HepG2 (cell line): Measurements from ENCODE around the gene SERTAD3. TPM values are rescaled to one million over a fixed set of nuclear protein-coding genes. Genes with fewer than 3 reads are reported as not detected.

Experiments used
- DNMT3B ChIP-seq: conservative IDR thresholded peaks from 2 replicates; pipeline ENCODE4 v1.6.1; 2016; ENCODE audit warnings: missing biosample characterization, control low read depth
- FOXP1 ChIP-seq, 2 experiments: fragments of 450-650 bp in 1 of 2; IDR thresholded peaks; 2 replicates each; pipeline ENCODE4 v1.6.1; 2017 to 2018; ENCODE audit warnings: antibody characterized with exemption in 1 of 2
- GATAD2A ChIP-seq: IDR thresholded peaks from 2 replicates; pipeline ENCODE4 v1.6.1; 2016
- GPBP1L1 ChIP-seq: sonication (generic); formaldehyde crosslinking; IDR thresholded peaks from 2 replicates; pipeline ENCODE4 v1.5.0; 2020; ENCODE audit warnings: mild to moderate bottlenecking, missing genetic modification reagents
- MEIS1 ChIP-seq: sonication (generic); formaldehyde crosslinking; IDR thresholded peaks from 2 replicates; pipeline ENCODE4 v1.9.0; 2021; ENCODE audit warnings: mild to moderate bottlenecking, missing genetic modification reagents, moderate library complexity, borderline replicate concordance
- MNT ChIP-seq: fragments of 450-650 bp; IDR thresholded peaks from 2 replicates; pipeline ENCODE4 v1.6.1; 2016
- MYNN ChIP-seq: sonication (generic); formaldehyde crosslinking; IDR thresholded peaks from 2 replicates; pipeline ENCODE4 v1.4.0; 2020; ENCODE audit warnings: mild to moderate bottlenecking, low read depth, missing genetic modification reagents
- NFE2 ChIP-seq: sonication (generic); formaldehyde crosslinking; IDR thresholded peaks from 2 replicates; pipeline ENCODE4 v1.4.0; 2020; ENCODE audit warnings: missing genetic modification reagents
- TCF7 ChIP-seq: sonication (generic); IDR thresholded peaks from 2 replicates; pipeline ENCODE4 v1.6.1; 2016; ENCODE audit warnings: antibody characterized with exemption, low read depth
- YEATS4 ChIP-seq: sonication (generic); formaldehyde crosslinking; IDR thresholded peaks from 2 replicates; pipeline ENCODE4 v1.4.0; 2020; ENCODE audit warnings: missing genetic modification reagents, borderline replicate concordance
- ZBTB1 ChIP-seq: sonication (generic); formaldehyde crosslinking; IDR thresholded peaks from 2 replicates; pipeline ENCODE4 v1.4.0; 2020; ENCODE audit warnings: missing genetic modification reagents, borderline replicate concordance
- ZKSCAN1 ChIP-seq: fragments of 150-350 bp; IDR thresholded peaks from 2 replicates; pipeline ENCODE4 v1.6.1; 2014; ENCODE audit warnings: low read length
- ZNF3 ChIP-seq: IDR thresholded peaks from 2 replicates; pipeline ENCODE4 v1.7.0; 2017; ENCODE audit warnings: inconsistent platforms
- ZNF761 ChIP-seq: sonication (generic); formaldehyde crosslinking; conservative IDR thresholded peaks from 2 replicates; pipeline ENCODE4 v1.4.0; 2020; ENCODE audit warnings: mild to moderate bottlenecking, missing genetic modification reagents
- ZNF879 ChIP-seq: sonication (generic); formaldehyde crosslinking; IDR thresholded peaks from 2 replicates; pipeline ENCODE4 v1.8.1; 2023; ENCODE audit warnings: missing genetic modification reagents
- polyA plus RNA-seq, 8 experiments: library from polyadenylated mRNA; depleted of rRNA in 3 of 8; stranded (reverse) in 7 of 8; unstranded in 1 of 8; fragments of >200 nt; fragmentation: Illumina TruSeq in 4 of 8; extraction: Trizol in 4 of 8; gene quantifications; 2 replicates each; pipeline versions ENCODE4 v1.2.1 to v1.2.3, GENCODE V29; 2011 to 2016; ENCODE audit warnings: low read depth in 4 of 8, missing spikeins in 1 of 8, mixed read lengths in 1 of 8; ENCODE audit not compliant: insufficient read depth in 1 of 8
- total RNA-seq, 5 experiments: library from RNA; depleted of rRNA; stranded (reverse); fragments of >200 nt; fragmentation: Illumina TruSeq; extraction: Trizol; gene quantifications; 2 replicates each; pipeline ENCODE4 v1.2.3, GENCODE V29; 2016; ENCODE audit warnings: low read depth in 1 of 5
- TF ChIP-seq, protein P1 (sequence below): sonication (generic); formaldehyde crosslinking; IDR thresholded peaks from 2 replicates; pipeline ENCODE4 v1.4.0; 2020; ENCODE audit warnings: missing genetic modification reagents
- TF ChIP-seq, protein P2 (sequence below): sonication (generic); formaldehyde crosslinking; IDR thresholded peaks from 2 replicates; pipeline ENCODE4 v1.4.0; 2020; ENCODE audit warnings: missing genetic modification reagents
- TF ChIP-seq, protein P3 (sequence below): sonication (generic); formaldehyde crosslinking; conservative IDR thresholded peaks from 2 replicates; pipeline ENCODE4 v1.8.0; 2022; ENCODE audit warnings: low read depth, missing genetic modification reagents

Gene SERTAD3
- total and polyA plus RNA-seq, 2 of the 13 experiments (the other 11 are each of a cell fraction or from before 2014, with no cell fraction given): 9.6 to 16.9 TPM

- peak; percentile 75; the same call in 1 of the 2 replicates for TF ChIP-seq DNMT3B (CRISPR knock-in tag)
- TF ChIP-seq TCF7: no peak
- TF ChIP-seq ZKSCAN1: no peak
- TF ChIP-seq MNT: peak; percentile 10; the same call in 1 of the 2 replicates
- TF ChIP-seq, protein P1, sequence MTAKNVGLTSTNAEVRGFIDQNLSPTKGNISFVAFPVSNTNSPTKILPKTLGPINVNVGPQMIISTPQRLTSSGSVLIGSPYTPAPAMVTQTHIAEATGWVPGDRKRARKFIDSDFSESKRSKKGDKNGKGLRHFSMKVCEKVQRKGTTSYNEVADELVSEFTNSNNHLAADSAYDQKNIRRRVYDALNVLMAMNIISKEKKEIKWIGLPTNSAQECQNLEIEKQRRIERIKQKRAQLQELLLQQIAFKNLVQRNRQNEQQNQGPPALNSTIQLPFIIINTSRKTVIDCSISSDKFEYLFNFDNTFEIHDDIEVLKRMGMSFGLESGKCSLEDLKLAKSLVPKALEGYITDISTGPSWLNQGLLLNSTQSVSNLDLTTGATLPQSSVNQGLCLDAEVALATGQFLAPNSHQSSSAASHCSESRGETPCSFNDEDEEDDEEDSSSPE (CRISPR knock-in tag): peak; percentile 39; the same call in 1 of the 2 replicates
- 0 out of 2 replicates have a peak, but pooled peaks have one; percentile 30 for TF ChIP-seq GATAD2A (CRISPR knock-in tag)
- no peak; the same call in 1 of the 2 replicates for TF ChIP-seq ZNF761
- no peak for TF ChIP-seq GPBP1L1 (CRISPR knock-in tag)
- no peak for TF ChIP-seq NFE2 (CRISPR knock-in tag)
- TF ChIP-seq ZNF3: no peak
- no peak for TF ChIP-seq ZBTB1
- TF ChIP-seq MYNN: no peak
- 0 out of 2 replicates have a peak, but pooled peaks have one; percentile 60 for TF ChIP-seq ZNF879
- TF ChIP-seq, protein P2, sequence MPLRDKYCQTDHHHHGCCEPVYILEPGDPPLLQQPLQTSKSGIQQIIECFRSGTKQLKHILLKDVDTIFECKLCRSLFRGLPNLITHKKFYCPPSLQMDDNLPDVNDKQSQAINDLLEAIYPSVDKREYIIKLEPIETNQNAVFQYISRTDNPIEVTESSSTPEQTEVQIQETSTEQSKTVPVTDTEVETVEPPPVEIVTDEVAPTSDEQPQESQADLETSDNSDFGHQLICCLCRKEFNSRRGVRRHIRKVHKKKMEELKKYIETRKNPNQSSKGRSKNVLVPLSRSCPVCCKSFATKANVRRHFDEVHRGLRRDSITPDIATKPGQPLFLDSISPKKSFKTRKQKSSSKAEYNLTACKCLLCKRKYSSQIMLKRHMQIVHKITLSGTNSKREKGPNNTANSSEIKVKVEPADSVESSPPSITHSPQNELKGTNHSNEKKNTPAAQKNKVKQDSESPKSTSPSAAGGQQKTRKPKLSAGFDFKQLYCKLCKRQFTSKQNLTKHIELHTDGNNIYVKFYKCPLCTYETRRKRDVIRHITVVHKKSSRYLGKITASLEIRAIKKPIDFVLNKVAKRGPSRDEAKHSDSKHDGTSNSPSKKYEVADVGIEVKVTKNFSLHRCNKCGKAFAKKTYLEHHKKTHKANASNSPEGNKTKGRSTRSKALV (CRISPR knock-in tag): peak; percentile 42
- peak; percentile 74 for TF ChIP-seq YEATS4
- TF ChIP-seq FOXP1 (IDR thresholded peaks at IDR 0.05): no peak
- no peak for TF ChIP-seq FOXP1 (CRISPR knock-in tag; IDR thresholded peaks at IDR 0.05)
- no peak for TF ChIP-seq MEIS1
- TF ChIP-seq, protein P3, sequence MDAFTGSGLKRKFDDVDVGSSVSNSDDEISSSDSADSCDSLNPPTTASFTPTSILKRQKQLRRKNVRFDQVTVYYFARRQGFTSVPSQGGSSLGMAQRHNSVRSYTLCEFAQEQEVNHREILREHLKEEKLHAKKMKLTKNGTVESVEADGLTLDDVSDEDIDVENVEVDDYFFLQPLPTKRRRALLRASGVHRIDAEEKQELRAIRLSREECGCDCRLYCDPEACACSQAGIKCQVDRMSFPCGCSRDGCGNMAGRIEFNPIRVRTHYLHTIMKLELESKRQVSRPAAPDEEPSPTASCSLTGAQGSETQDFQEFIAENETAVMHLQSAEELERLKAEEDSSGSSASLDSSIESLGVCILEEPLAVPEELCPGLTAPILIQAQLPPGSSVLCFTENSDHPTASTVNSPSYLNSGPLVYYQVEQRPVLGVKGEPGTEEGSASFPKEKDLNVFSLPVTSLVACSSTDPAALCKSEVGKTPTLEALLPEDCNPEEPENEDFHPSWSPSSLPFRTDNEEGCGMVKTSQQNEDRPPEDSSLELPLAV (CRISPR knock-in tag): no peak
Measured at GRCh38 chr19:40420766-40421765, 23.1 kb downstream of the SERTAD3 start (continued).
